HG03060 (cell line): ENCODE results near the gene TUBB3.
"Not testable (repeated sequence)": the region's sequence is repeated elsewhere in the genome, so short reads cannot be mapped to it uniquely, and the experiment has no call there.

Experiments used
- ATAC-seq: cut with Tn5 transposase; IDR thresholded peaks from one replicate; pipeline ENCODE4 v1.9.1; 2021; ENCODE audit warnings: low read depth, moderate number of reproducible peaks; ENCODE audit not compliant: unreplicated experiment

TUBB3 gene

GRCh38 chr16:89917773-89918452 is 5.2 kb upstream of the TUBB3 start:
- ATAC-seq = no peak

- ATAC-seq = no peak
These were observed 4.4 kb upstream of the TUBB3 start, which contains the start of gene MC1R for GRCh38 chr16:89918453-89919347. Gene MC1R, plus strand, starts transcription at chr16:89918862. Its CDS starts 397 bp downstream, at chr16:89919259.

- ATAC-seq = no peak
These were observed 3.4 kb upstream of the TUBB3 start for GRCh38 chr16:89919535-89920406.

GRCh38 chr16:89920723-89921122 is 2.4 kb upstream of the TUBB3 start:
- no peak for ATAC-seq

- no peak for ATAC-seq
These were observed 1.9 kb upstream of the TUBB3 start for GRCh38 chr16:89921131-89921701.

GRCh38 chr16:89921702-89922476 is 1.3 kb upstream of the TUBB3 start:
- no peak for ATAC-seq

GRCh38 chr16:89922477-89922883 is 662 bp upstream of the TUBB3 start:
- ATAC-seq = no peak

- ATAC-seq = no peak
These were observed 626 bp downstream of the TUBB3 start for GRCh38 chr16:89923640-89924296.

GRCh38 chr16:89924297-89924924 is 1.3 kb downstream of the TUBB3 start:
- ATAC-seq = no peak

GRCh38 chr16:89924925-89925307 is 1.8 kb downstream of the TUBB3 start:
- no peak for ATAC-seq

GRCh38 chr16:89925596-89926079 is 2.5 kb downstream of the TUBB3 start:
- no peak for ATAC-seq

GRCh38 chr16:89931305-89931896 is 8.3 kb downstream of the TUBB3 start:
- no peak for ATAC-seq

GRCh38 chr16:89931964-89932363 is 8.8 kb downstream of the TUBB3 start:
- no peak for ATAC-seq

- not testable (repeated sequence) for ATAC-seq
These were observed 10.9 kb downstream of the TUBB3 start for GRCh38 chr16:89934019-89934418.

GRCh38 chr16:89934611-89935553 is 11.7 kb downstream of the TUBB3 start:
- no peak for ATAC-seq

- not testable (repeated sequence) for ATAC-seq
These were observed 12.5 kb downstream of the TUBB3 start for GRCh38 chr16:89935620-89936019.

- ATAC-seq = no peak
These were observed 12.9 kb downstream of the TUBB3 start for GRCh38 chr16:89936034-89936433.
